Stimulated activated CD8-positive, alpha-beta memory T cell treated with anti-CD3 and anti-CD28 coated beads, Interleukin-4, amount 100 ng/mL, for 1 hour (primary cell): ENCODE data around the gene CLASP1.

Experiments used
- DNase-seq, 2 donors: peaks; one replicate each; pipeline ENCODE4 v3.0.0-alpha.2; 2020; ENCODE audit warnings: low read depth in 2 of 2, low spot score in 1 of 2

Gene CLASP1

GRCh38 chr2:121541495-121541894 lies 107.8 kb downstream of the CLASP1 start:
- no peak for DNase-seq

- no peak for DNase-seq
Observed at GRCh38 chr2:121539750-121540469, 109.4 kb downstream of the CLASP1 start.

- DNase-seq = no peak
Observed at GRCh38 chr2:121536850-121537557, 112.3 kb downstream of the CLASP1 start.

GRCh38 chr2:121536347-121536746 lies 112.9 kb downstream of the CLASP1 start:
- DNase-seq = no peak

GRCh38 chr2:121534007-121534406 lies 115.3 kb downstream of the CLASP1 start:
- no peak for DNase-seq

- no peak for DNase-seq
Observed at GRCh38 chr2:121532894-121533293, 116.4 kb downstream of the CLASP1 start.

- no peak for DNase-seq
Observed at GRCh38 chr2:121532347-121532766, 116.9 kb downstream of the CLASP1 start.

- peak; percentile 77 to 79 for DNase-seq
Observed at GRCh38 chr2:121530212-121530705, 119.0 kb downstream of the CLASP1 start.

- peak in 1 of 2 donors; percentile 11 for DNase-seq
Observed at GRCh38 chr2:121529439-121530211, 119.6 kb downstream of the CLASP1 start.

- no peak for DNase-seq
Observed at GRCh38 chr2:121527009-121527682, 122.1 kb downstream of the CLASP1 start.

GRCh38 chr2:121524685-121525425 lies 124.4 kb downstream of the CLASP1 start:
- no peak for DNase-seq

GRCh38 chr2:121521359-121521758 lies 127.9 kb downstream of the CLASP1 start:
- DNase-seq = no peak

- no peak for DNase-seq
Observed at GRCh38 chr2:121520641-121520994, 128.6 kb downstream of the CLASP1 start.

GRCh38 chr2:121519732-121520640 lies 129.3 kb downstream of the CLASP1 start:
- DNase-seq = no peak

GRCh38 chr2:121519153-121519552 lies 130.1 kb downstream of the CLASP1 start:
- DNase-seq = no peak

GRCh38 chr2:121513597-121514333 lies 135.5 kb downstream of the CLASP1 start:
- DNase-seq = no peak

- DNase-seq = no peak
Observed at GRCh38 chr2:121510857-121511256, 138.4 kb downstream of the CLASP1 start.

- no peak for DNase-seq
Observed at GRCh38 chr2:121506621-121507020, 142.6 kb downstream of the CLASP1 start.
